Tibial nerve (tissue), 4 donors: ENCODE data around the gene CGAS. TPM values are rescaled to one million over a fixed set of nuclear protein-coding genes. Genes with fewer than 3 reads are reported as not detected.
"Not testable (repeated sequence)": the region's sequence is repeated elsewhere in the genome, so short reads cannot be mapped to it uniquely, and the experiment has no call there.

Experiments
- DNase-seq, 2 donors: peaks; one replicate each; pipeline ENCODE4 v3.0.0-alpha.2; 2019; ENCODE audit warnings: low spot score in 2 of 2
- H3K27ac ChIP-seq, 4 donors: fragments of 200-600 bp; sonication (generic) in 3 of 4; one replicate each; pipeline ENCODE4 v1.5.1; 2017 to 2019; ENCODE audit warnings: mild to moderate bottlenecking in 1 of 4
- H3K27me3 ChIP-seq, 2 donors: fragments of 200-600 bp; sonication (generic) in 1 of 2; one replicate each; pipeline versions ENCODE4 v1.5.1 to v1.6.0; 2017 to 2019
- H3K36me3 ChIP-seq, 3 donors: fragments of 200-600 bp; sonication (generic); one replicate each; pipeline ENCODE4 v1.5.1; 2018 to 2019
- H3K4me1 ChIP-seq, 4 donors: fragments of 200-600 bp; sonication (generic) in 3 of 4; one replicate each; pipeline ENCODE4 v1.5.1; 2017 to 2019
- H3K4me3 ChIP-seq, 4 donors: fragments of 200-600 bp; sonication (generic) in 3 of 4; one replicate each; pipeline ENCODE4 v1.5.1; 2017 to 2019; ENCODE audit warnings: mild to moderate bottlenecking in 1 of 4, moderate library complexity in 1 of 4
- H3K9me3 ChIP-seq, 4 donors: fragments of 200-600 bp; sonication (generic) in 3 of 4; one replicate each; pipeline ENCODE4 v1.5.1; 2017 to 2019
- CTCF ChIP-seq, 5 experiments: fragments of 200-600 bp in 3 of 5; fragments of 450-650 bp in 2 of 5; sonication (generic) in 3 of 5; IDR thresholded peaks; one replicate each; pipeline ENCODE4 v1.5.1; 2016 to 2019; ENCODE audit warnings: antibody characterized with exemption in 5 of 5, mild to moderate bottlenecking in 3 of 5, moderate library complexity in 2 of 5
- EP300 ChIP-seq, 2 donors: sonication (generic); formaldehyde crosslinking; IDR thresholded peaks; one replicate each; pipeline ENCODE4 v1.6.1; 2017; ENCODE audit warnings: antibody characterized with exemption in 2 of 2, mild to moderate bottlenecking in 1 of 2
- POLR2A ChIP-seq, 2 donors: fragments of 450-650 bp; IDR thresholded peaks; one replicate each; pipeline ENCODE4 v1.6.1; 2017; ENCODE audit warnings: antibody characterized with exemption in 2 of 2, mild to moderate bottlenecking in 2 of 2, moderate library complexity in 2 of 2
- WGBS, 2 donors: methylation state at CpG; one replicate each; pipeline ENCODE4 v1.1.5; 2018; 5-methylcytosine and 5-hydroxymethylcytosine counted together
- total RNA-seq, 4 donors: library from RNA; depleted of rRNA; stranded (reverse); fragments of >200 nt; gene quantifications; one replicate each; pipeline ENCODE4 v1.1.0, GENCODE V29; 2016

CGAS gene
- total RNA-seq, 4 donors from 2014 or later, result 5.9 to 9.8 (median 7.1) TPM

GRCh38 chr6:73388800-73389512 lies 63.1 kb downstream of the CGAS start:
- Histone ChIP-seq H3K9me3 (no peaks in the 10 kb centered on the region), H3K4me3 (peak overlapping the region; percentile 30 to 58 (median 48)), H3K36me3 (no peaks in the 10 kb centered on the region), H3K4me1 (peaks cover 0 to 7% (median 0%) of the 10 kb centered on the region in 4 donors), H3K27me3 (no peaks in the 10 kb centered on the region), H3K27ac (peak overlapping the region in 3 of 4 donors; percentile 22 to 78 (median 28))
- 3% methylated on average over 21 to 36 of the region's 38 CpGs for WGBS, 2 donors
- no peak for TF ChIP-seq POLR2A (IDR thresholded peaks at IDR 0.05)
- peak; percentile 27 to 57 (median 47) for TF ChIP-seq CTCF (IDR thresholded peaks at IDR 0.05)
- DNase-seq, result peak in 1 of 2 donors; percentile 36

DNA sequence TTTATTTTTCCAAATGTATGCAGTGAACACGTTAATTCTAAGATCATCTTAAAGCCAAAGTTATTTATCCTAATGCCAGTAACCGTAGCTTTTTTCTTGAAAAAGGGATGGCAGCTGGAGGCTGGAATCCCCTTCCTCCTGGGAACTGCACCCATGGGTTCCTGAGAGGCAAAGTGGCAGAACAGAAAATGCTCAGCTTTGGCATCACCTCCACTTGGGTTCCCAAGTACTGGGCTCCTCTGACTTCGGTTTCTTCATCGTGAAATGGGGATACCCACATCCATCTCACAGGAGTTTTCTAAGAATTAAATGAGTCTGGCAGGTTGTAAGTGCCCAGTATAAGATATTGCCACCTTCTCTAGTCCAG lies 63.7 kb downstream of the CGAS start:
- H3K4me1 ChIP-seq, result peaks cover 0 to 7% (median 0%) of the 10 kb centered on the region in 4 donors
- no peaks in the 10 kb centered on the region for H3K27me3 ChIP-seq
- TF ChIP-seq CTCF (IDR thresholded peaks at IDR 0.05) (no peak), POLR2A (IDR thresholded peaks at IDR 0.05) (no peak), EP300 (IDR thresholded peaks at IDR 0.05) (no peak)
- no peaks in the 10 kb centered on the region for H3K9me3 ChIP-seq
- no peak for DNase-seq
- WGBS, 2 donors, result 38 to 40% methylated on average over 4 of the region's 4 CpGs
- peak overlapping the region; percentile 30 to 58 (median 48) for H3K4me3 ChIP-seq
- peak overlapping the region in 1 of 4 donors; percentile 78 for H3K27ac ChIP-seq
- no peaks in the 10 kb centered on the region for H3K36me3 ChIP-seq

DNA sequence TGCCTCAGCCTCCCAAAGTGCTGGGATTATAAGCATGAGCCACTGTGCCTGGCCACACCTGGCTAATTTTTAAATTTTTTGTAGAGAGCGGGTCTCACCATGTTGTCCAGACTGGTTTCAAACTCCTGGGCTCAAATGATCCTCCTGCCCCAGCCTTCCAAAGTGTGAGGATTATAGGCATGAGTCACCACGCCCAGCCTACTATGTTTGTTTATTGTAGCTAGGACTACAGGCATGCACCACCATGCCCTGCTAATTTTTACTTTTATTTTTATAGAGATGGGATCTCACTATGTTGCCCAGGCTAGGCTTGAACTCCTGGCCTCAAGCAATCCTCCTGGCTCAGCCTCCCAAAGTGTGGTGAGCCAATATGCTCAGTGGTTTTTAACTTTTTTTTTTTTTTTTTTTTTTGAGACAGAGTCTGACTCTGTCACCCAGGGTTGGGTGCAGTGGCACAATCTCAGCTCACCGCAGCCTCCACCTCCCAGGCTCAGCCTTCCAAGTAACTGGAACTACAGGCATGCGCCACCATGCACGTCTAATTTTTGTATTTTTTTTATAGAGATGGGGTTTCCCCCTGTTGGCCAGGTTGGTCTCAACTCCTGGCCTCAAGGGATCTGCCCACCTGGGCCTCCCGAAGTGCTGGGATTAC lies 69.5 kb downstream of the CGAS start:
- no peaks in the 10 kb centered on the region for H3K27me3 ChIP-seq

GRCh38 chr6:73381531-73381930 lies 70.6 kb downstream of the CGAS start:
- 92 to 93% methylated on average over 10 of the region's 10 CpGs for WGBS, 2 donors
- not testable (repeated sequence) for H3K36me3 ChIP-seq, DNase-seq, H3K4me3 ChIP-seq, H3K27ac ChIP-seq, H3K9me3 ChIP-seq, H3K27me3 ChIP-seq, H3K4me1 ChIP-seq

More for the DNA sequence above, 69.5 kb downstream of the CGAS start:
- TF ChIP-seq EP300 (IDR thresholded peaks at IDR 0.05) (no peak), CTCF (IDR thresholded peaks at IDR 0.05) (no peak), POLR2A (IDR thresholded peaks at IDR 0.05) (no peak)
- Histone ChIP-seq H3K4me3 (no peak overlapping the region), H3K27ac (no peak overlapping the region), H3K4me1 (no peaks in the 10 kb centered on the region), H3K9me3 (no peaks in the 10 kb centered on the region), H3K36me3 (no peaks in the 10 kb centered on the region)
- no peak for DNase-seq
- WGBS, 2 donors, result 91 to 95% methylated on average over 6 of the region's 6 CpGs

DNA sequence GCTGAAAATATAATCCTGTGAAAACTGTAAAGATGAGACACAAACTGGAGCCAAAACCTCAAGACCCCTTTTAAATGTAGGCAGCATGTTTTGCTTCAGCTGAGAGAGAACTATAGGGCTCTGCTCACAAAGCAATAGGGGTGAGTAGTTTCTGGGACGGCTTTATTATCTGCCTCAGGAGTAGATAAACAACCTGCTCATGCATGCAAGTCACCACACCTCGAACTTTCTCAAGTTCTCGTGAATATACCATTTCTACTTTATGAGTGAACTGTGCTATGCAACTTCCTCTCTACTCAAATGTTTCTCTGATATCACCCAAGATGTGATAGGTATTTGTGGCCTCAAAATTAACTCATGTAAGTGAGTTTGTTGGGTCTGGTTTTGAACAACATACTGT lies 74.9 kb downstream of the CGAS start:
- TF ChIP-seq POLR2A (IDR thresholded peaks at IDR 0.05) (no peak), CTCF (IDR thresholded peaks at IDR 0.05) (no peak), EP300 (IDR thresholded peaks at IDR 0.05) (no peak)
- Histone ChIP-seq H3K36me3 (no peaks in the 10 kb centered on the region), H3K4me1 (no peaks in the 10 kb centered on the region), H3K27ac (no peak overlapping the region), H3K4me3 (no peak overlapping the region), H3K9me3 (peaks cover 0 to 13% (median 0%) of the 10 kb centered on the region in 4 donors), H3K27me3 (no peaks in the 10 kb centered on the region)
- no peak for DNase-seq
- WGBS, 2 donors, result 69 to 76% methylated on average over 3 of the region's 3 CpGs
